ENCODE data around the gene CLCN6. TPM values are rescaled to one million over a fixed set of nuclear protein-coding genes. Genes with fewer than 3 reads are reported as not detected.
A peak's percentile ranks its signal among the peaks of the same experiment; 100 is the strongest.

CLCN6 gene
- total RNA-seq, 4 donors from 2014 or later, result 28.4 to 63.7 (median 30.2) TPM

- H3K36me3 ChIP-seq, result no peaks in the 10 kb centered on the region
- no peaks in the 10 kb centered on the region for H3K9me3 ChIP-seq
- H3K27ac ChIP-seq, result no peak overlapping the region
- TF ChIP-seq CTCF (IDR thresholded peaks at IDR 0.05), result peak in 1 of 6 experiments; percentile 28
- TF ChIP-seq POLR2A (IDR thresholded peaks at IDR 0.05), result no peak
- no peaks in the 10 kb centered on the region for H3K4me1 ChIP-seq
- peaks cover 0 to 16% of the 10 kb centered on the region in 2 donors for H3K27me3 ChIP-seq
- DNase-seq, result peak; percentile 25 to 65 (median 62)
- H3K4me3 ChIP-seq, result no peak overlapping the region
These were observed 53.2 kb downstream of the CLCN6 start for GRCh38 chr1:11858968-11859871.

DNA sequence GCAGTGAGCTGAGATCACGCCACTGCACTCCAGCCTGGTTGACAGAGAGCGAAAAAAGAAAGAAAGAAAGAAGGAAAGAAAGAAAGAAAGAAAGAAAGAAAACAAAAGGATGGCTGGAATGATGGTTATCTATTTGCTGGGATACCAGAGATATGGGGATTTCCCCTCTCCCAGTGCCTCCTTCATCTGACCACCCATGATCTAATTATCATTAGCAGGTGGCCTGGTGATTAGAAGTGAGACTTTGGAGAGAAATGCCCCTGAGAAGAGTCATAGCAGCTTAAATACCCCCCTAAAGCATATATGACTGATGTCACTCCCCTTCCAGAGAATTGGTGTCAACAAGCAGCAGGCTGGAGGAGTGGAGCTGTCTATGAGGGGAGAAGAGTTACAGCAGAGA lies 54.1 kb downstream of the CLCN6 start:
- H3K4me1 ChIP-seq, result no peaks in the 10 kb centered on the region
- no peak overlapping the region for H3K27ac ChIP-seq
- DNase-seq, result no peak
- TF ChIP-seq CTCF (IDR thresholded peaks at IDR 0.05) (no peak), POLR2A (IDR thresholded peaks at IDR 0.05) (no peak)
- no peaks in the 10 kb centered on the region for H3K9me3 ChIP-seq
- H3K36me3 ChIP-seq, result no peaks in the 10 kb centered on the region
- no peak overlapping the region for H3K4me3 ChIP-seq
- peaks cover 0 to 16% of the 10 kb centered on the region in 2 donors for H3K27me3 ChIP-seq

DNA sequence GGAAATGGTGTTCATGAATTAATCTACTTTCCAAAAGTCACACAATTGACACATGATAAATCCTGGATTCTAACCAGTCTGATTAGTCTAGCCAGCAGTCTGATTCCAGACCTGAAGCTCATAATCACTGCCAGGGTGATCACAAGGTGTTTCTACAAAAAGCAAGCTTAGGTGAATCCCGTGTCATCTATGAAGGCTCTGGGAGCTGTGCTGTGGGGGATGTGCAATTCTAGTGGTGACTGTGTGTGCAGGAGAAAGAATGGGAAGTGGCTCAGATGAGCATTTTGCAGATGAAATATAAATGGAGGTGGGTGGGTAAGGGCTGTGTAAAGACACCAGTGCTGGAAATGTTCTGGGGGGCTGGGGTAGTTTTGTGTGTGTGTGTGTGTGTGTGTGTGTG lies 54.6 kb downstream of the CLCN6 start:
- H3K4me1 ChIP-seq, result no peaks in the 10 kb centered on the region
- no peaks in the 10 kb centered on the region for H3K36me3 ChIP-seq
- TF ChIP-seq POLR2A (IDR thresholded peaks at IDR 0.05), result no peak
- no peak for TF ChIP-seq CTCF (IDR thresholded peaks at IDR 0.05)
- DNase-seq, result no peak
- H3K27ac ChIP-seq, result no peak overlapping the region
- peaks cover 0 to 16% of the 10 kb centered on the region in 2 donors for H3K27me3 ChIP-seq
- H3K4me3 ChIP-seq, result no peak overlapping the region
- no peaks in the 10 kb centered on the region for H3K9me3 ChIP-seq

GRCh38 chr1:11862890-11863289 lies 56.9 kb downstream of the CLCN6 start:
- Histone ChIP-seq H3K27ac (no peak overlapping the region), H3K36me3 (no peaks in the 10 kb centered on the region), H3K9me3 (no peaks in the 10 kb centered on the region), H3K4me3 (no peak overlapping the region), H3K27me3 (peaks cover 0 to 16% of the 10 kb centered on the region in 2 donors), H3K4me1 (no peaks in the 10 kb centered on the region)
- TF ChIP-seq POLR2A (IDR thresholded peaks at IDR 0.05), result no peak
- TF ChIP-seq CTCF (IDR thresholded peaks at IDR 0.05), result no peak
- no peak for DNase-seq

DNA sequence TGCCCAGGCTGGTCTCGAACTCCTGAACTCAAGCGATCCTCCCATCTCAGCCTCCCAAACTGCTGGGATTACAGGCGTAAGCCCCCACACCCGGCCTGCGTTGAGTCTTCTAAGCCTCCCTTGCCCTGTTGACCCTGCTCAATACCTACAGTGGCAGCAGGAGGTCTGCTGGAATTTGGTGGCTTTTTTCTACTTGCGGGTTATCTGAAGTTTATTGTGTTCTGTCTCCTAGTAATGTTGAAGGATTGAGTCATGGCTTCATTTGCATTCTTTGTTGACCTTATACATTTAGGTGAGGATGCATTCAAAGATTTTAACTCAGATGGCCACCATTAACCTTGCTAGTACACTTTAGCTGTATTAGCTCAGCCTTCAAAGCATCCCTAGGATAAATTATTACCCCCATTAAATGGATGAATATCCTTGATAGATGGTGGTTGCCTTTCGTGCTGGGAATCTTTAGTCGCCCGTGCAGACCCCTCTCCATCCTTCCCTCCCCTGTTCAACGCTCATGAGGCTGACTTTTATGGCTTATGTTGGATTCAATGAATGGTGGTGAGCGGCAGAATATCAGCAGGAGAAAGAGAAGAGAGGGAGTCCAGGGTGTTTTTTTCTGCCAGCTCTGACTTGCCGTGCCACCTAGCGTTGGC lies 62.5 kb downstream of the CLCN6 start:
- H3K4me3 ChIP-seq, result no peak overlapping the region
- no peak overlapping the region for H3K27ac ChIP-seq
- H3K9me3 ChIP-seq, result no peaks in the 10 kb centered on the region
- TF ChIP-seq CTCF (IDR thresholded peaks at IDR 0.05), result no peak
- TF ChIP-seq POLR2A (IDR thresholded peaks at IDR 0.05), result no peak
- H3K4me1 ChIP-seq, result no peaks in the 10 kb centered on the region
- no peaks in the 10 kb centered on the region for H3K27me3 ChIP-seq
- H3K36me3 ChIP-seq, result no peaks in the 10 kb centered on the region
- no peak for DNase-seq
